ENCODE measurements around the gene A3GALT2.
"Not testable (repeated sequence)": the region's sequence is repeated elsewhere in the genome, so short reads cannot be mapped to it uniquely, and the experiment has no call there.

Gene A3GALT2

GRCh38 chr1:33295023-33295422 is 25.9 kb downstream of the A3GALT2 start:
- DNase-seq (ENCODE audit: extremely low read depth in 1 of 2, low read depth in 1 of 2) = no peak

GRCh38 chr1:33294071-33295010 is 26.6 kb downstream of the A3GALT2 start:
- no peak for DNase-seq (ENCODE audit: extremely low read depth in 1 of 2, low read depth in 1 of 2)

GRCh38 chr1:33292726-33293340 is 28.1 kb downstream of the A3GALT2 start:
- no peak for DNase-seq (ENCODE audit: extremely low read depth in 1 of 2, low read depth in 1 of 2)

GRCh38 chr1:33290615-33291014 is 30.3 kb downstream of the A3GALT2 start:
- DNase-seq (ENCODE audit: extremely low read depth in 1 of 2, low read depth in 1 of 2) = not testable (repeated sequence)

- no peak for DNase-seq (ENCODE audit: extremely low read depth in 1 of 2, low read depth in 1 of 2)
Measured at GRCh38 chr1:33289858-33290154, 31.1 kb downstream of the A3GALT2 start.

- no peak for DNase-seq (ENCODE audit: extremely low read depth in 1 of 2, low read depth in 1 of 2)
Measured at GRCh38 chr1:33288976-33289857, 31.7 kb downstream of the A3GALT2 start.

GRCh38 chr1:33287317-33287716 is 33.6 kb downstream of the A3GALT2 start:
- DNase-seq (ENCODE audit: extremely low read depth in 1 of 2, low read depth in 1 of 2) = no peak

- DNase-seq (ENCODE audit: extremely low read depth in 1 of 2, low read depth in 1 of 2) = no peak
Measured at GRCh38 chr1:33286451-33287185, 34.3 kb downstream of the A3GALT2 start.

- DNase-seq (ENCODE audit: extremely low read depth in 1 of 2, low read depth in 1 of 2) = no peak
Measured at GRCh38 chr1:33284049-33284448, 36.8 kb downstream of the A3GALT2 start.

- DNase-seq (ENCODE audit: extremely low read depth in 1 of 2, low read depth in 1 of 2) = no peak
Measured at GRCh38 chr1:33282791-33283190, 38.1 kb downstream of the A3GALT2 start.

GRCh38 chr1:33281554-33282303 is 39.2 kb downstream of the A3GALT2 start:
- DNase-seq (ENCODE audit: extremely low read depth in 1 of 2, low read depth in 1 of 2) = no peak

GRCh38 chr1:33280091-33280661 is 40.7 kb downstream of the A3GALT2 start:
- DNase-seq (ENCODE audit: extremely low read depth in 1 of 2, low read depth in 1 of 2) = no peak

GRCh38 chr1:33277488-33278084 is 43.3 kb downstream of the A3GALT2 start:
- DNase-seq (ENCODE audit: extremely low read depth in 1 of 2, low read depth in 1 of 2) = no peak

- DNase-seq (ENCODE audit: extremely low read depth in 1 of 2, low read depth in 1 of 2) = no peak
Measured at GRCh38 chr1:33276573-33277298, 44.2 kb downstream of the A3GALT2 start.

GRCh38 chr1:33275706-33276572 is 45.0 kb downstream of the A3GALT2 start:
- no peak for DNase-seq (ENCODE audit: extremely low read depth in 1 of 2, low read depth in 1 of 2)

GRCh38 chr1:33275195-33275594 is 45.7 kb downstream of the A3GALT2 start:
- DNase-seq (ENCODE audit: extremely low read depth in 1 of 2, low read depth in 1 of 2) = no peak

GRCh38 chr1:33274446-33274845 is 46.5 kb downstream of the A3GALT2 start:
- no peak for DNase-seq (ENCODE audit: extremely low read depth in 1 of 2, low read depth in 1 of 2)

GRCh38 chr1:33273961-33274371 is 46.9 kb downstream of the A3GALT2 start:
- DNase-seq (ENCODE audit: extremely low read depth in 1 of 2, low read depth in 1 of 2) = no peak
